ENCODE results near the gene DCST2.

Gene DCST2

GRCh38 chr1:155062151-155062686 lies 28.6 kb upstream of the DCST2 start:
- H3K4me3 ChIP-seq (ENCODE audit: low read length): no peak overlapping the region
- no peak for DNase-seq (ENCODE audit: low read depth)
- TF ChIP-seq CTCF (conservative IDR thresholded peaks at IDR 0.05; ENCODE audit: low read depth, low read length): peak; percentile 30

GRCh38 chr1:155061381-155062150 lies 28.0 kb upstream of the DCST2 start:
- peak; percentile 99 for TF ChIP-seq CTCF (conservative IDR thresholded peaks at IDR 0.05; ENCODE audit: low read depth, low read length)
- no peak overlapping the region for H3K4me3 ChIP-seq (ENCODE audit: low read length)
- no peak for DNase-seq (ENCODE audit: low read depth)

DNA sequence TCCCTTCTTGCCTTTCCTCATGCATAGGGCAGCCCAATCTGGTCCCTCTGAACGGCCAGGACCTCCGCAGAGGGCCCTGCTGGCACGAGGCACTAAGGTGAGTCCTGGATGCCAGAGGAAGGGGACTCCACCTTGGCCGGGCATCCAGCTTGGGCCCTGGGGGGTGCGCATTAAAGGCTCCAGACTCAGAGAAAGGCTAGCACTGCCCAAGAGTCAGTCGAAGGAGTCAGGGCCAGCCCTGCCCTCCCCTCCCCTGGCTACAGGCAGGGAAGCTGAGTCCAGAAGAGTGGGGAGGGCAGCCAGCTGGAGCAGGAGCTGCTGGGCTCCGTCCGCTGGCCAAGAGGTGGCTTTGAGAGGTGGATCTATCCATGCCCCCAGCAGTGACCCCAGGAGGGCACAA lies 27.2 kb upstream of the DCST2 start:
- TF ChIP-seq CTCF (conservative IDR thresholded peaks at IDR 0.05; ENCODE audit: low read depth, low read length): no peak
- no peak for DNase-seq (ENCODE audit: low read depth)
- no peak overlapping the region for H3K4me3 ChIP-seq (ENCODE audit: low read length)

GRCh38 chr1:155057788-155058211 lies 24.2 kb upstream of the DCST2 start:
- no peak for TF ChIP-seq CTCF (conservative IDR thresholded peaks at IDR 0.05; ENCODE audit: low read depth, low read length)
- H3K4me3 ChIP-seq (ENCODE audit: low read length): no peak overlapping the region
- DNase-seq (ENCODE audit: low read depth): no peak

GRCh38 chr1:155057104-155057503 lies 23.5 kb upstream of the DCST2 start:
- no peak for TF ChIP-seq CTCF (conservative IDR thresholded peaks at IDR 0.05; ENCODE audit: low read depth, low read length)
- H3K4me3 ChIP-seq (ENCODE audit: low read length): no peak overlapping the region
- no peak for DNase-seq (ENCODE audit: low read depth)

DNA sequence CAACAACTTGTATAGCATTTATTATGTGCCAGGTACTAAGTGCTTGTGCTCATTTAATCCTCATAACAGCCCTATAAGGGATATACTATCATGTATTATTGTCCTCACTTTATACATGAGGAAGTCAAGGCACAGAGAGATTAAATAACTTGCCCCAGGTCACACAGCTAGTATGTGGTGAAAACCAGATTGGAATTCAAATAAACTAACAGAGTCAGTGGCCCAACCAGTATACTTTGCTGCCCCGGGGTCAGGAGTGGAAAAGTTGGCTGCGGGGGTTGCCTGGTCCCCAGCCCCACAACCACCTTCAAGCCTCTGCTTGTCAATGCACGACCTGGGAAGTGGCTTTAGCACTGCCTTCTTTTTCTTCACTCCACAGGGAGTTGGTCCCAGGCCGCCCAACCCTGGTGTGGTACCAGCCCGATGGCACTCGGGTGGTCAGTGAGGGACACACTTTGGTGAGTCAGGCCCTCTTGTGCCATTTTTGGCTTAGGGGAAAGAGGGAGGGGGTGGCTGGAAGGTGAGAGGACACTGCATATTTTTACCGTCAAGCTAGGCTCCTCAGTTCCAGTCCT lies 20.0 kb upstream of the DCST2 start:
- H3K4me3 ChIP-seq (ENCODE audit: low read length): no peak overlapping the region
- DNase-seq (ENCODE audit: low read depth): no peak

More for the DNA sequence above, 20.0 kb upstream of the DCST2 start:
- no peak for TF ChIP-seq CTCF (conservative IDR thresholded peaks at IDR 0.05; ENCODE audit: low read depth, low read length)

Measured in retinal pigment epithelial cell (primary cell).